ENCODE measurements around the gene INTS7.
"Not testable (repeated sequence)": the region's sequence is repeated elsewhere in the genome, so short reads cannot be mapped to it uniquely, and the experiment has no call there.

The INTS7 gene

GRCh38 chr1:211938561-211938997 lies 96.8 kb downstream of the INTS7 start:
- H3K27ac ChIP-seq, result no peak overlapping the region
- TF ChIP-seq, protein P1, sequence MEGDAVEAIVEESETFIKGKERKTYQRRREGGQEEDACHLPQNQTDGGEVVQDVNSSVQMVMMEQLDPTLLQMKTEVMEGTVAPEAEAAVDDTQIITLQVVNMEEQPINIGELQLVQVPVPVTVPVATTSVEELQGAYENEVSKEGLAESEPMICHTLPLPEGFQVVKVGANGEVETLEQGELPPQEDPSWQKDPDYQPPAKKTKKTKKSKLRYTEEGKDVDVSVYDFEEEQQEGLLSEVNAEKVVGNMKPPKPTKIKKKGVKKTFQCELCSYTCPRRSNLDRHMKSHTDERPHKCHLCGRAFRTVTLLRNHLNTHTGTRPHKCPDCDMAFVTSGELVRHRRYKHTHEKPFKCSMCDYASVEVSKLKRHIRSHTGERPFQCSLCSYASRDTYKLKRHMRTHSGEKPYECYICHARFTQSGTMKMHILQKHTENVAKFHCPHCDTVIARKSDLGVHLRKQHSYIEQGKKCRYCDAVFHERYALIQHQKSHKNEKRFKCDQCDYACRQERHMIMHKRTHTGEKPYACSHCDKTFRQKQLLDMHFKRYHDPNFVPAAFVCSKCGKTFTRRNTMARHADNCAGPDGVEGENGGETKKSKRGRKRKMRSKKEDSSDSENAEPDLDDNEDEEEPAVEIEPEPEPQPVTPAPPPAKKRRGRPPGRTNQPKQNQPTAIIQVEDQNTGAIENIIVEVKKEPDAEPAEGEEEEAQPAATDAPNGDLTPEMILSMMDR (conservative IDR thresholded peaks at IDR 0.05), result no peak

- H3K27ac ChIP-seq, result not testable (repeated sequence)
Observed at GRCh38 chr1:211937422-211937821, 97.9 kb downstream of the INTS7 start.

DNA sequence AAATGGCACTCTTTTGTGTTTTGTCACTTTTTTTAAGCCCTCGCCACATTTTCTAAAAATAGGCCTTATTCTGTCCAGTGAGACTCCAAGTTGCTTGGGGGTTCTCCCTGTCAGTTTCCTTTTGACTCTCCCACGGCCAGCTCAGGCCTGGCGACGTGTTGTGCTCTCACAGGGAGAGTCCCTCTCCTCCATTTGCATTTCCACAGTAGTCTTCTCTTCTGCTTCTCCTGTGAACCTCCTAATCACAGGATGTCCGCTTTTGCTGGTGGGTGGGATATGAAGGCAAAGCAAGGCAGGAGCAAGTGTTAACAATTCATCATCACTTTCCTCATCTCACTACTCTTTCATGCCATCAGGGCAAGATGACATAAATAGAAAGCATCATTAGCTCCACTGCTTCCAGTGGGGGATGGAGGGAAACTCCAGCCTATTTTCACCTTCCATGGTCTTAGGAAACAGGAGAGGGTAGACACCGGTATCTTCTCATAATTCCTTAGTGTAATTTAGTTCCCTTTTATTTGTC lies 99.8 kb downstream of the INTS7 start:
- TF ChIP-seq, protein P1 (conservative IDR thresholded peaks at IDR 0.05), result no peak
- H3K27ac ChIP-seq, result no peak overlapping the region

- no peak overlapping the region for H3K27ac ChIP-seq
- TF ChIP-seq, protein P1 (conservative IDR thresholded peaks at IDR 0.05), result no peak
Observed at GRCh38 chr1:211933946-211934714, 101.2 kb downstream of the INTS7 start.

DNA sequence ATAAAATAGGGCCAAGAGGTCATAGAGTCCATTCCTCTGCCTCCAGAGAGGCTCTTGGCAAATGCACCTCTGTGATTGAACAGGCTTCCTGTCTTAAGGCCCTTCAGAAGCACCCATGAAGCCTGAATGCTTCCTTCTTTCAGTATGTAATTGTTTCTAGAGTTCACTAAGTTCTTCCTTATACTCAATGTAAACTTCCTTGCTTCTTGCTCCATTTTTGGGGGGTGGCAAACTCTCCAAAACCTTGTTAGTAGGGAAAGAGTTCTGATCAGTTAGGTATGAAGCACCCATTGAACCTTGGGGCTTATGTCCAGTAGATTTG lies 102.5 kb downstream of the INTS7 start:
- TF ChIP-seq, protein P1 (conservative IDR thresholded peaks at IDR 0.05), result no peak
- H3K27ac ChIP-seq, result no peak overlapping the region

DNA sequence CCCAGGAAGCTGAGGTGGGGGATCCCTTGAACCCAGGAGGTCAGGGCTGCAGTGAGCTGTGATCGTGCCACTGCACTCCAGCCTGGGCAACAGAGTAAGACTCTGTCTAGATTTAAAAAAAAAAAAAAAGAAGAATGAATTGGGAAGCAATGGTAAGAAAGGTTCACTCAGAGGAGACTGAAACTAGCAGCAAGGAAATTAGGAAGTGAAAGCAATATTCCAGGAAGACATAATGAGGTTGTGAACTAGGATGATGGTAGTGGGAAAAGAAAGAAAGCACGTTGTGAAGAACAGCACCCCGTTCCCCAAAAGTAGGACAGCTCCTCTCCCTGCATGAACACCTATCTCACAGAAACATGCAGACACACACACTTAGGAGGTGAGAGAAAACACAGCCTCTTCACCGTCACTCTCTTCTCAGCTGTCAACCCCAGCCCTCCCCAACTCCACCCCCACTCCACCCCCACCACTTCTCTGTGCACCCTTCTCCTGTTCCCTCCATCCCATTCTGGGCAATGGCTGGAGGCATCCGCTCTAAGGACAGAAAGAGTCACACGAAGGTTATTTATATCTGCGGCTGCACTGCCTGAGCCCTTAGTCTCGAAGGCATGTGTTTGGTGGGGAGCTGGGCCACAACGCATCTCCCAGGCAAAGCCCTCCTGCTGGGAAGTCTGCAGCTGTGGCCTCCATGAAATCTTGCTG lies 103.0 kb downstream of the INTS7 start:
- H3K27ac ChIP-seq, result no peak overlapping the region
- TF ChIP-seq, protein P1 (conservative IDR thresholded peaks at IDR 0.05), result no peak

DNA sequence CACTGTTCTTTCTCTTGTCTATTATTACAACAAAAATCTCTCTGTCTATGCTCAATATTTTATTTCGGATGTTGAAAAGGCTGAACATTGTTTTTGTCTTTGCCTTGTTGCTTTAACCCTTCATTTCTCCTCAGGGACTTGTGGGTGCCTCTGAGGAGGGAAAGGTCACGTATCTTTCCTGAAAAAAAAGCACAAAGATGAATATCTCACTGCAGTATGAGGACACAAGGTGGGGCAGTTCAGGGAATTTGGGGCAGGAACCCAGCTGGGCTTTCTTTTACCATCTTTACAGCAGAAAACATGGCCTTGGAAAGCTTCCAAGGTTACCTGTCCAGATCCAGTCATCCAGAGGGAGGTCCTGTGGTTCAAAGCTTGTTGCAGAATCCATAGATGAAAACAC lies 105.7 kb downstream of the INTS7 start:
- peak overlapping the region; percentile 63 for H3K27ac ChIP-seq
- TF ChIP-seq, protein P1 (conservative IDR thresholded peaks at IDR 0.05), result no peak
